Calu3 (cell line): Measurements from ENCODE around the gene ZBTB18. TPM values are rescaled to one million over a fixed set of nuclear protein-coding genes. Genes with fewer than 3 reads are reported as not detected.
A peak's percentile ranks its signal among the peaks of the same experiment; 100 is the strongest.

Experiments used
- BruUV-seq: library from RNA; stranded (reverse); fragments of 400-500 nt; replicated peaks from 2 replicates; lab custom pipeline; 2021; lab: Mats Ljungman, UMichigan
- CTCF ChIA-PET: fragments of 300-600 bp; sonication (Branson Sonifier 250); formaldehyde crosslinking; loops from one replicate; lab custom pipeline; 2022; ENCODE audit warnings: antibody characterized with exemption; lab: Charles Lee
- DNase-seq: peaks from one replicate; pipeline ENCODE4 v3.0.0; 2022
- H3K27ac Mint-ChIP-seq: one replicate; pipeline ENCODE4 v1.8.0; 2022; ENCODE audit warnings: mixed read lengths; ENCODE audit not compliant: unreplicated experiment
- H3K27me3 Mint-ChIP-seq: one replicate; pipeline ENCODE4 v1.8.0; 2022; ENCODE audit warnings: mixed read lengths; ENCODE audit not compliant: unreplicated experiment
- H3K36me3 Mint-ChIP-seq: one replicate; pipeline ENCODE4 v1.8.0; 2022; ENCODE audit warnings: mild to moderate bottlenecking, moderate library complexity, mixed read lengths; ENCODE audit not compliant: insufficient read depth, unreplicated experiment
- H3K4me1 Mint-ChIP-seq: one replicate; pipeline ENCODE4 v1.8.0; 2022; ENCODE audit warnings: mild to moderate bottlenecking, low read depth, mixed read lengths; ENCODE audit not compliant: unreplicated experiment
- H3K4me3 Mint-ChIP-seq: one replicate; pipeline ENCODE4 v1.8.0; 2022; ENCODE audit warnings: mild to moderate bottlenecking, low read depth, moderate library complexity, mixed read lengths; ENCODE audit not compliant: unreplicated experiment
- H3K9me3 Mint-ChIP-seq: one replicate; pipeline ENCODE4 v1.8.0; 2022; ENCODE audit warnings: low read depth, mixed read lengths; ENCODE audit not compliant: unreplicated experiment
- intact Hi-C: fragments of 100-400 bp; cut with micrococcal nuclease; formaldehyde crosslinking; loops from one replicate; pipeline ENCODE4 v1.10.0; 2022; ENCODE audit not compliant: unreplicated experiment
- total RNA-seq: library from RNA; stranded (reverse); gene quantifications from 2 replicates; pipeline ENCODE4 v1.2.3, GENCODE V29; 2022
- TF ChIP-seq, protein P1 (sequence below): fragments of 200-600 bp; IDR thresholded peaks from one replicate; pipeline ENCODE4 v1.8.0; 2022; ENCODE audit warnings: antibody characterized with exemption; ENCODE audit not compliant: unreplicated experiment

ZBTB18 gene
- total RNA-seq, 1 experiment from 2014 or later, result 37.8 TPM

DNA sequence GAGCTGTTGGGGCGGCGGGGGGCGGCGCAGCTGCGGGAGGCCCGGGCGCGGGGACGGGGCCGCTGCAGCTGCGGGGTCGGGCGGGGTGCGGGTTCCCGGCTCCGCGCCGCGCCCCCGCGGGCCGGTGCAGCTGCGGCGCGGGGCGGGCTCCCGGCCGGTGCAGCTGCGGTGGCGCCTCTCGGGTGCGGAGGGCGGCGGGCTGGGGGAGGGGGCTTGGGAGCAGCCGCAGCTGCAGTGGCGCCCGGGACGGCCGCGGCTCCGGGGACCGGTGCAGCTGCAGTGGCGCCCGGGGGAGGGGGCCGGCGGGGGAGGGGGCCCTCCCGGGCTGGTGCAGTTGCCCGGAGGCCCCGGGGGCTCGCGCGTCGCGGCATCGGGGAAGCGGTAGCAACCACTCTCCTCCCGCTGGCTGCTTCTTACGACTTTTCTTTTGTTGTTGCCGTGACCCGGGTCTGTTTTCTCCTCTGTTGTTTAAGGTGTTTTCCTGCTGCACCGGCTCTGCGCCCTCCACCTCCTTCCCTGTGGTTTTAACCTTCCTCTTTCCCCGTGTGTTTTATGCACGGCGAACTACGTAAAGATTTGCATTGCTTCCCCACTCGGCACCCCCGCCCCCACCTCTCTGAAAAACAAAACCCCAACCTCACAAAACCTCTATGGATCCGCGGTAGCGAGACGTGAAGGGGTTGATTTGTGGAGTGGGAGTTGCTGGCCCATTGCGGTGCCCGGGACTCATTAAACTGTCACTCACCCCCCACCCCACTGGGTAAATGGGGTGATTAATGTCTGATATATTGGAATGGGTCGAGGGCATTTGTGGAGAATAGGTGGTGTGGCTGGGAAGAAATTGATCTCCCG is 1.7 kb upstream of the ZBTB18 start:
- Mint-ChIP-seq H3K27ac (peak overlapping the region; percentile 60), H3K4me1 (peaks cover 12% of the 10 kb centered on the region), H3K36me3 (peaks cover 36% of the 10 kb centered on the region), H3K27me3 (no peaks in the 10 kb centered on the region), H3K4me3 (peak overlapping the region; percentile 86), H3K9me3 (no peaks in the 10 kb centered on the region)
- no TSS peak for BruUV-seq
- intact Hi-C loops, result loop anchor here (2.0 to 5.0 kb wide), 4 partner anchors 67 to 223 kb away; no protein-coding TSS in a partner anchor
- peak; percentile 53 for DNase-seq
- TF ChIP-seq, protein P1, sequence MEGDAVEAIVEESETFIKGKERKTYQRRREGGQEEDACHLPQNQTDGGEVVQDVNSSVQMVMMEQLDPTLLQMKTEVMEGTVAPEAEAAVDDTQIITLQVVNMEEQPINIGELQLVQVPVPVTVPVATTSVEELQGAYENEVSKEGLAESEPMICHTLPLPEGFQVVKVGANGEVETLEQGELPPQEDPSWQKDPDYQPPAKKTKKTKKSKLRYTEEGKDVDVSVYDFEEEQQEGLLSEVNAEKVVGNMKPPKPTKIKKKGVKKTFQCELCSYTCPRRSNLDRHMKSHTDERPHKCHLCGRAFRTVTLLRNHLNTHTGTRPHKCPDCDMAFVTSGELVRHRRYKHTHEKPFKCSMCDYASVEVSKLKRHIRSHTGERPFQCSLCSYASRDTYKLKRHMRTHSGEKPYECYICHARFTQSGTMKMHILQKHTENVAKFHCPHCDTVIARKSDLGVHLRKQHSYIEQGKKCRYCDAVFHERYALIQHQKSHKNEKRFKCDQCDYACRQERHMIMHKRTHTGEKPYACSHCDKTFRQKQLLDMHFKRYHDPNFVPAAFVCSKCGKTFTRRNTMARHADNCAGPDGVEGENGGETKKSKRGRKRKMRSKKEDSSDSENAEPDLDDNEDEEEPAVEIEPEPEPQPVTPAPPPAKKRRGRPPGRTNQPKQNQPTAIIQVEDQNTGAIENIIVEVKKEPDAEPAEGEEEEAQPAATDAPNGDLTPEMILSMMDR, result no peak
- CTCF ChIA-PET, result interaction anchor here (0.6 to 0.8 kb wide), 2 partner anchors 72 to 392 kb away, joined by 3 to 6 read pairs; no protein-coding TSS in a partner anchor

DNA sequence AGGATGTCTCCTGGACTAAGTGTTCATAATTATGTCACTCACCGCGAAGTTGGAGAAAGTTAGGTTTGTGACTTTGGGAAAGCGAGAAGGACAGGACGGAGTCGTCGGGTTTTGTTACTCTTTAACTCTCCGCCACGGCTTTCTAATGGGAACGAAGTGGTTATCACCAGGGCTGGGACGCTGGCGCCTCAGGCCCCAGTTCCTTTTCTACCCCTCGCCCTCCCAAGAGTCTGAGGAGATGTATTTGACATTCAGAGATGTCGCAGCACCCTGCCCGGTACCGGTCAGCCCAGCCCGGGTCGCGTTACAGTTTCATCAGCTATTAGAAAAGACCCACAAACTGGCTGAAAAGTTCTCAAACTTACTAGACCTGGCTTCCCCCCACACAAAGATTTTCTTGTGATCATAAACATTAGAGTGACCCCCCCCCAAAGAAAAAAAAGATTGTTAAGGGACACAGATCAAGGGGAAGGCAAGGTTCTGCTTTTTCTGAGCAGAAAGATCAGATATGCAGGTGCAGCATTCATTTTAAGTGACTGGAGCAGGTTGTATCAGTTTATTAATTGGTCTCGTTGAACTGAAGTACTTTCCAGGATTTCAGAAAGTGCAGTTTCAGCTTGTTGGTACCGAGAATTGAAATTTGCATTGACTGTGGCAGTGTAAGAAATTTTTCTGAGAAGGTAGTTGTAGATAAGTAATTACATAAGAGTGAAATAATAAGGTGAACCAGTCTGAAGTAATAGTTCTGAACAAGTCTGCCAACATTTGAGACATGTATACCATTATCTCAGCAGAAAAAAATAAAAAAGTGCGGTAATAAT is 859 bp upstream of the ZBTB18 start:
- CTCF ChIA-PET, result interaction anchor here (0.6 to 1.0 kb wide), 4 partner anchors 16 to 393 kb away, joined by 3 to 6 read pairs (median 4); no protein-coding TSS in a partner anchor
- intact Hi-C loops, result loop anchor here (5.0 kb wide), 1 partner anchor 222 kb away; no protein-coding TSS in a partner anchor

DNA sequence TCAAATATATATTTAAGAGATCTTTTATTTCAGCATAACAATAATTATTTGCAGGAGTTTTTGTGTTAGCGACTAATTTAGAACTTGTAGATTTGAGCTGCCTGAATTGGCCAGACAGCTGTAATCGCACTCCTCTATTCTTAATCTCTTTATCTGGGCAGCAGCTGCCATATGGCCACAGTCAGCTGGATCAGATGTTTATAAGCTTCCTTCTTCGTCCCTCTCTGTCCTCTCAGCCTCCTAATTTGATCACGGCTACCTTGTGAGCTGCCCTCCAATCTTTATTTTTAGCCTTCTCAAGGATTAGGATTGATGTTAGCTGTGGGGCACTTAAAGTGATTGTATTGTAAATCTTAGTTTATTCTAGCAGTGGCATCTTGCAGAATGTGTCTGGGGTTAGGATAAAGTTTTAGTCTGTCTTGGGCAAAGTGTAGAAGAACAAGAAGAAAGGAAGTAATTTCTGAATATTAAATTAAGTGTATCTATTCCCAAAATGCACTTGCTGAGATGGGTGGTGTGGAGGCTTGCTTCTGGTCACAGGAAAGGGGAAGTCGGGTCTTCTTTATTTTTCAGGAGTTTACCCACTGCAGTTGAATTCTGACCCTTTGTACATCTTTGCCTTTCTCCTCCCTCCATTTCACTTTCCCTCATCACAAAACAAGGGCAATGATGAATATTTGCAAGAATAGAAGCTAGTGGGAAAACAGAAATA is 1.1 kb downstream of the ZBTB18 start:
- no peak for DNase-seq
- intact Hi-C loops, result loop anchor here (5.0 kb wide), 1 partner anchor 220 kb away; no protein-coding TSS in a partner anchor
- Mint-ChIP-seq H3K9me3 (no peaks in the 10 kb centered on the region), H3K36me3 (peaks cover 49% of the 10 kb centered on the region), H3K4me3 (no peak overlapping the region), H3K27me3 (no peaks in the 10 kb centered on the region), H3K4me1 (peaks cover 12% of the 10 kb centered on the region), H3K27ac (no peak overlapping the region)
- TF ChIP-seq, protein P1, result no peak
- CTCF ChIA-PET, result no interaction called here
- no TSS peak for BruUV-seq

More for the DNA sequence above, 859 bp upstream of the ZBTB18 start:
- TF ChIP-seq, protein P1, result no peak
- Mint-ChIP-seq H3K4me1 (peaks cover 12% of the 10 kb centered on the region), H3K4me3 (peak overlapping the region; percentile 86), H3K27ac (peak overlapping the region; percentile 60), H3K36me3 (peaks cover 36% of the 10 kb centered on the region), H3K9me3 (no peaks in the 10 kb centered on the region), H3K27me3 (no peaks in the 10 kb centered on the region)
- TSS peak; percentile 38 for BruUV-seq
- DNase-seq, result no peak
